K562 (cell line): ENCODE measurements around the gene RAB3GAP2. TPM values are rescaled to one million over a fixed set of nuclear protein-coding genes. Genes with fewer than 3 reads are reported as not detected.

ENCODE experiments used
- C11orf30 ChIP-seq: fragments of 450-650 bp; IDR thresholded peaks from 2 replicates; pipeline ENCODE4 v1.6.1; 2016; ENCODE audit warnings: low read depth, mild to moderate bottlenecking
- DNMT1 ChIP-seq: fragments of 450-650 bp; IDR thresholded peaks from 2 replicates; pipeline ENCODE4 v1.6.1; 2016; ENCODE audit warnings: antibody characterized with exemption, mild to moderate bottlenecking
- GABPB1 ChIP-seq: sonication (generic); formaldehyde crosslinking; IDR thresholded peaks from 2 replicates; pipeline ENCODE4 v1.8.0; 2022; ENCODE audit warnings: mild to moderate bottlenecking, missing genetic modification reagents
- HDAC1 ChIP-seq, 2 experiments: fragments of 450-650 bp; IDR thresholded peaks; 2 replicates each; pipeline ENCODE4 v1.6.1; 2016 to 2017; ENCODE audit warnings: inconsistent platforms in 1 of 2, mild to moderate bottlenecking in 1 of 2, moderate library complexity in 1 of 2
- KLF16 ChIP-seq: IDR thresholded peaks from 2 replicates; pipeline ENCODE4 v1.6.1; 2016; ENCODE audit warnings: antibody characterized with exemption
- MCM2 ChIP-seq: fragments of 450-650 bp; IDR thresholded peaks from 2 replicates; pipeline ENCODE4 v1.6.1; 2017; ENCODE audit warnings: low read depth, mild to moderate bottlenecking
- MYC ChIP-seq, 2 experiments: fragments of 250-450 bp in 1 of 2; sonication (Bioruptor Pico) in 1 of 2; IDR thresholded peaks; 2 replicates each; pipeline versions ENCODE4 v1.5.1 to v1.6.1; 2012 to 2021; ENCODE audit warnings: low read depth in 2 of 2, borderline replicate concordance in 1 of 2, improper control_type of control experiment in 1 of 2, low read length in 1 of 2, mild to moderate bottlenecking in 1 of 2, moderate library complexity in 1 of 2
- OTX1 ChIP-seq: fragments of 450-650 bp; formaldehyde crosslinking; IDR thresholded peaks from 2 replicates; pipeline ENCODE4 v1.4.0; 2022; ENCODE audit warnings: mild to moderate bottlenecking
- POLR2AphosphoS5 ChIP-seq: IDR thresholded peaks from 2 replicates; pipeline ENCODE4 v1.6.1; 2011; ENCODE audit warnings: mild to moderate bottlenecking, low read depth, low read length, moderate library complexity; ENCODE audit not compliant: control insufficient read depth, insufficient read depth
- RAD51 ChIP-seq: fragments of 450-650 bp; IDR thresholded peaks from 2 replicates; pipeline ENCODE4 v1.7.1; 2016; ENCODE audit warnings: low read depth, mild to moderate bottlenecking, borderline replicate concordance
- RB1 ChIP-seq: fragments of 450-650 bp; IDR thresholded peaks from 2 replicates; pipeline ENCODE4 v1.6.1; 2017; ENCODE audit warnings: low read depth, mild to moderate bottlenecking
- RBM25 ChIP-seq: fragments of 200-400 bp; formaldehyde crosslinking; IDR thresholded peaks from 2 replicates; pipeline ENCODE4 v1.6.1; 2018; ENCODE audit warnings: low read length, low read depth, moderate library complexity; ENCODE audit not compliant: severe bottlenecking
- SP1 ChIP-seq: sonication (generic); formaldehyde crosslinking; IDR thresholded peaks from 2 replicates; pipeline ENCODE4 v1.8.1; 2022; ENCODE audit warnings: mild to moderate bottlenecking, missing genetic modification reagents
- SREBF1 ChIP-seq: fragments of 150-350 bp; IDR thresholded peaks from 2 replicates; pipeline ENCODE4 v1.6.1; 2014; ENCODE audit warnings: antibody characterized with exemption, low read depth, low read length, borderline replicate concordance
- TCF7 ChIP-seq: sonication (generic); IDR thresholded peaks from 2 replicates; pipeline ENCODE4 v1.6.1; 2016; ENCODE audit warnings: antibody characterized with exemption, borderline replicate concordance
- TEAD2 ChIP-seq: fragments of 450-650 bp; IDR thresholded peaks from 2 replicates; pipeline ENCODE4 v1.6.1; 2016; ENCODE audit warnings: missing genetic modification characterization, control low read depth, missing compliant biosample characterization
- TGIF2 ChIP-seq: sonication (generic); formaldehyde crosslinking; IDR thresholded peaks from 2 replicates; pipeline ENCODE4 v1.8.1; 2022; ENCODE audit warnings: mild to moderate bottlenecking, missing genetic modification reagents, moderate library complexity
- YBX1 ChIP-seq: fragments of 450-650 bp; IDR thresholded peaks from 2 replicates; pipeline ENCODE4 v1.7.1; 2016; ENCODE audit warnings: mild to moderate bottlenecking
- ZNF3 ChIP-seq: fragments of 250-450 bp; sonication (Bioruptor Pico); IDR thresholded peaks from 2 replicates; pipeline ENCODE4 v1.5.0; 2021; ENCODE audit warnings: mild to moderate bottlenecking, moderate library complexity
- ZNF699 ChIP-seq: fragments of 250-450 bp; sonication (Bioruptor Pico); IDR thresholded peaks from 2 replicates; pipeline ENCODE4 v1.8.0; 2021; ENCODE audit warnings: mild to moderate bottlenecking, moderate library complexity; ENCODE audit not compliant: insufficient replicate concordance
- ZNF77 ChIP-seq: fragments of 250-450 bp; sonication (Bioruptor Pico); IDR thresholded peaks from 2 replicates; pipeline ENCODE4 v1.5.0; 2020
- polyA plus RNA-seq, 8 experiments: library from polyadenylated mRNA; depleted of rRNA in 4 of 8; stranded (reverse) in 5 of 8; unstranded in 3 of 8; fragments of >200 nt; fragmentation: Nextera tagmentation in 2 of 8; fragmentation: Illumina TruSeq in 1 of 8; extraction: Ambion mirVana in 2 of 8; extraction: Trizol in 1 of 8; gene quantifications; 2 replicates each; pipeline versions ENCODE4 v1.2.1 to v1.2.3, GENCODE V29; 2011 to 2014; ENCODE audit warnings: inconsistent platforms in 1 of 8, missing spikeins in 1 of 8
- total RNA-seq, 7 experiments: library from RNA; depleted of rRNA in 6 of 7; stranded (reverse); fragments of >200 nt in 6 of 7; fragmentation: Illumina TruSeq in 2 of 7; extraction: Trizol in 2 of 7; gene quantifications; 2 replicates each; pipeline versions ENCODE4 v1.2.1 to v1.2.3, GENCODE V29; 2011 to 2021; ENCODE audit warnings: low replicate concordance in 1 of 7
- TF ChIP-seq, protein P1 (sequence below), 2 experiments: fragments of 250-450 bp in 1 of 2; fragments of 450-650 bp in 1 of 2; sonication (Bioruptor Pico) in 1 of 2; IDR thresholded peaks; 2 replicates each; pipeline versions ENCODE4 v1.6.1 to v1.8.0; 2016 to 2021; ENCODE audit warnings: mild to moderate bottlenecking in 2 of 2, moderate library complexity in 2 of 2, missing compliant biosample characterization in 1 of 2, missing genetic modification characterization in 1 of 2
- TF ChIP-seq, protein P2 (sequence below): fragments of 450-650 bp; formaldehyde crosslinking; IDR thresholded peaks from 2 replicates; pipeline ENCODE4 v1.4.0; 2022; ENCODE audit warnings: missing genetic modification characterization
- TF ChIP-seq, protein P3 (sequence below), 2 experiments: fragments of 450-650 bp in 1 of 2; sonication (generic) in 1 of 2; formaldehyde crosslinking; conservative IDR thresholded peaks; 2 replicates each; pipeline versions ENCODE4 v1.4.0 to v1.8.1; 2020 to 2022; ENCODE audit warnings: mild to moderate bottlenecking in 1 of 2, missing genetic modification reagents in 1 of 2
- TF ChIP-seq, protein P4 (sequence below): fragments of 450-650 bp; formaldehyde crosslinking; conservative IDR thresholded peaks from 2 replicates; pipeline ENCODE4 v1.4.0; 2022; ENCODE audit warnings: mild to moderate bottlenecking, missing genetic modification characterization

RAB3GAP2 gene
- total and polyA plus RNA-seq, 9 of the 15 experiments (the other 6 are each of a cell fraction or from before 2014, with no cell fraction given) = 14.1 to 69.1 (median 32.2) TPM

DNA sequence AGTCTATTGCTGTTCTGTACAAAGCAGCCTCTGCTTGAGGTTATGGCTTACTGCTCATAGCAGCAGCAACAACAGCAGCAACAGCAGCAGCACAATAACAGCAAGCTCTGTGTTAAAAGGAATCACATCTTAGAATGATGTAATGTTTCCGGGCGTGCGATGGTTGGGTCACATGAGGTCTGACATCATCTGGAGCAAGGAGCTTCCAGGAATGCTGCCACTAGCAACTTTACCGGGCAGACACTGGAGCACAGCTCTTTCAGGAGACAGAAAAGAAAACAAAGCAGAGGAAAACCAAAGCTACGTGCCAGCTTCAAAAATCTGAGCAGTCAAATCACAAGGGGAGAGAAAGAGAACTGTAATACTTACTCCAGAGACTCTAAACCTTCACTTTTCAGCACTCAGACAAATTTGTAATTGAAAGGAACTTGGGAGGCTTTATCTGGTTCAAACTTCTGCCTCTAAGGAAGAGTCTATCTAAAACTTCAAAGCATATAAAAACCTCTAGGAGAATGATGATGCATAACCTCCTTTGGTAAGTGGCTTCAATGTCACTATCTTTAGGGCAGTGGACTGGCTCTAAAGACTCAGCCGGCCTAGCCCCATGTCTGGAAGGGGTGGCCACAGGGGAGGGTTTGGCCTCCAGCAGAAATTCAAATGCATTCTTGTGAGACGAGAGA is 28.3 kb upstream of the RAB3GAP2 start (continued):
- TF ChIP-seq SREBF1 (no peak), MCM2 (no peak), RAD51 (peak; percentile 87), C11orf30 (peak; percentile 42; the same call in 1 of the 2 replicates), TCF7 (peak; percentile 96), HDAC1 (IDR thresholded peaks at IDR 0.05) (peak in 1 of 2 experiments; percentile 80; a peak in 2 of 4 replicates), KLF16 (no peak), OTX1 (CRISPR knock-in tag) (no peak), SP1 (CRISPR knock-in tag) (peak; percentile 20), TGIF2 (CRISPR knock-in tag) (no peak), TEAD2 (tag) (0 out of 2 replicates have a peak, but pooled peaks have one; percentile 67), ZNF3 (CRISPR knock-in tag) (no peak), RBM25 (no peak), MYC (IDR thresholded peaks at IDR 0.05; ENCODE audit: low read depth, low read length) (peak; percentile 79), MYC (CRISPR knock-in tag; IDR thresholded peaks at IDR 0.05; ENCODE audit: borderline replicate concordance, low read depth) (no peak), RB1 (no peak), ZNF699 (no peak), GABPB1 (no peak; the same call in 1 of the 2 replicates), DNMT1 (no peak), ZNF77 (CRISPR knock-in tag) (no peak), YBX1 (no peak), POLR2AphosphoS5 (no peak)
- TF ChIP-seq, protein P1, sequence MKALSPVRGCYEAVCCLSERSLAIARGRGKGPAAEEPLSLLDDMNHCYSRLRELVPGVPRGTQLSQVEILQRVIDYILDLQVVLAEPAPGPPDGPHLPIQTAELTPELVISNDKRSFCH (CRISPR knock-in tag; IDR thresholded peaks at IDR 0.05) = no peak
- TF ChIP-seq, protein P1 (tag; IDR thresholded peaks at IDR 0.05) = no peak
- TF ChIP-seq, protein P2, sequence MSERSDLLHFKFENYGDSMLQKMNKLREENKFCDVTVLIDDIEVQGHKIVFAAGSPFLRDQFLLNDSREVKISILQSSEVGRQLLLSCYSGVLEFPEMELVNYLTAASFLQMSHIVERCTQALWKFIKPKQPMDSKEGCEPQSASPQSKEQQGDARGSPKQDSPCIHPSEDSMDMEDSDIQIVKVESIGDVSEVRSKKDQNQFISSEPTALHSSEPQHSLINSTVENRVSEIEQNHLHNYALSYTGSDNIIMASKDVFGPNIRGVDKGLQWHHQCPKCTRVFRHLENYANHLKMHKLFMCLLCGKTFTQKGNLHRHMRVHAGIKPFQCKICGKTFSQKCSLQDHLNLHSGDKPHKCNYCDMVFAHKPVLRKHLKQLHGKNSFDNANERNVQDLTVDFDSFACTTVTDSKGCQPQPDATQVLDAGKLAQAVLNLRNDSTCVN (CRISPR knock-in tag) = no peak
- TF ChIP-seq, protein P3, sequence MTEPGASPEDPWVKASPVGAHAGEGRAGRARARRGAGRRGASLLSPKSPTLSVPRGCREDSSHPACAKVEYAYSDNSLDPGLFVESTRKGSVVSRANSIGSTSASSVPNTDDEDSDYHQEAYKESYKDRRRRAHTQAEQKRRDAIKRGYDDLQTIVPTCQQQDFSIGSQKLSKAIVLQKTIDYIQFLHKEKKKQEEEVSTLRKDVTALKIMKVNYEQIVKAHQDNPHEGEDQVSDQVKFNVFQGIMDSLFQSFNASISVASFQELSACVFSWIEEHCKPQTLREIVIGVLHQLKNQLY (CRISPR knock-in tag; conservative IDR thresholded peaks at IDR 0.05) = no peak
- TF ChIP-seq, protein P4, sequence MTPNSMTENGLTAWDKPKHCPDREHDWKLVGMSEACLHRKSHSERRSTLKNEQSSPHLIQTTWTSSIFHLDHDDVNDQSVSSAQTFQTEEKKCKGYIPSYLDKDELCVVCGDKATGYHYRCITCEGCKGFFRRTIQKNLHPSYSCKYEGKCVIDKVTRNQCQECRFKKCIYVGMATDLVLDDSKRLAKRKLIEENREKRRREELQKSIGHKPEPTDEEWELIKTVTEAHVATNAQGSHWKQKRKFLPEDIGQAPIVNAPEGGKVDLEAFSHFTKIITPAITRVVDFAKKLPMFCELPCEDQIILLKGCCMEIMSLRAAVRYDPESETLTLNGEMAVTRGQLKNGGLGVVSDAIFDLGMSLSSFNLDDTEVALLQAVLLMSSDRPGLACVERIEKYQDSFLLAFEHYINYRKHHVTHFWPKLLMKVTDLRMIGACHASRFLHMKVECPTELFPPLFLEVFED (CRISPR knock-in tag) = no peak
